ENCODE results near the gene PPP1R14C.

DNA sequence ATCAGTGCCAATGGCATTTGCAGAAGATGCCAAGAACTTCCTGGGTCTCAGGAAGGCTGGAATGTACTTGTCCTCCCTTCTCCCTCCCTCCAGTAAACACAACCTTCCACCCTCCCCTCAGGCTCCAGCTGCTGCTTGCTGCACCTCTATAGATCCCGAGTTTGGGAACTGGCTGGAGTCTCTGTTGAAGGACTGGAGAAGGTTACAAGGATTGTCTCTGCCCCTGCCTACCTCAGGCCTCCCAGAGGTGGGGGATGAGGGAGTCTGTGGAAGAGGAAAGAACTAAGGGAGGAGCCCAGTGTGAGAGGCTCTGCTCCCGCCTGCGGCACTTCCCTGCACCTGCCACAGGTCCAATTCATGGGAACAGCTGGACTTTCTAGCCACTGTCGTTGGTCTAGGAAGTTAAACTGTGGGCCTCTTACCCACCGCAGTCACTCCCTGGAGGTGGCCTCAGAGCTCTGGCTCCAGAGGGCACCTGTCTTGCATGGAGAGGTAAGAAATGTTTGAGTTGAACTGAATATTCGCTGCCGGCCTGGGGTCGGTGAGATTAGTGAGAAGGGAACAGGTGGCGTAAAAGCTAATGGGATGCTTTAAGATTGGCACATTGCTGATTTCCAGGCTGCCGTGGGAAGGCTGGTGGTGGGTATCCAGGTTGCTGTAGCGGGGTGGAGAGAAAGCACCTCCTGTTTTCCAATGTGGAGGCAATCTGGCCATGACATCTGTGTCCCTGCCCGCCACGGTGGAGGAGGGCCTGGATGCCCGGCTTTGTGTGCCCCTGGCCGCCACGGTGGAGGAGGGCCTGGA is 54.3 kb downstream of the PPP1R14C start:
- TF ChIP-seq EZH2phosphoT487 (IDR thresholded peaks at IDR 0.05; ENCODE audit: low read depth, severe bottlenecking, unreplicated experiment) (no peak), EZH2 (IDR thresholded peaks at IDR 0.05; ENCODE audit: borderline replicate concordance) (no peak)
- TF ChIP-seq, protein P1, sequence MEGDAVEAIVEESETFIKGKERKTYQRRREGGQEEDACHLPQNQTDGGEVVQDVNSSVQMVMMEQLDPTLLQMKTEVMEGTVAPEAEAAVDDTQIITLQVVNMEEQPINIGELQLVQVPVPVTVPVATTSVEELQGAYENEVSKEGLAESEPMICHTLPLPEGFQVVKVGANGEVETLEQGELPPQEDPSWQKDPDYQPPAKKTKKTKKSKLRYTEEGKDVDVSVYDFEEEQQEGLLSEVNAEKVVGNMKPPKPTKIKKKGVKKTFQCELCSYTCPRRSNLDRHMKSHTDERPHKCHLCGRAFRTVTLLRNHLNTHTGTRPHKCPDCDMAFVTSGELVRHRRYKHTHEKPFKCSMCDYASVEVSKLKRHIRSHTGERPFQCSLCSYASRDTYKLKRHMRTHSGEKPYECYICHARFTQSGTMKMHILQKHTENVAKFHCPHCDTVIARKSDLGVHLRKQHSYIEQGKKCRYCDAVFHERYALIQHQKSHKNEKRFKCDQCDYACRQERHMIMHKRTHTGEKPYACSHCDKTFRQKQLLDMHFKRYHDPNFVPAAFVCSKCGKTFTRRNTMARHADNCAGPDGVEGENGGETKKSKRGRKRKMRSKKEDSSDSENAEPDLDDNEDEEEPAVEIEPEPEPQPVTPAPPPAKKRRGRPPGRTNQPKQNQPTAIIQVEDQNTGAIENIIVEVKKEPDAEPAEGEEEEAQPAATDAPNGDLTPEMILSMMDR (IDR thresholded peaks at IDR 0.05; ENCODE audit: poor library complexity): no peak
